ENCODE data around the gene PTPRA. TPM values are rescaled to one million over a fixed set of nuclear protein-coding genes. Genes with fewer than 3 reads are reported as not detected.

The PTPRA gene
- total and polyA plus RNA-seq, 2 of the 13 experiments (the other 11 are each of a cell fraction or from before 2014, with no cell fraction given): 47.2 to 127 TPM

DNA sequence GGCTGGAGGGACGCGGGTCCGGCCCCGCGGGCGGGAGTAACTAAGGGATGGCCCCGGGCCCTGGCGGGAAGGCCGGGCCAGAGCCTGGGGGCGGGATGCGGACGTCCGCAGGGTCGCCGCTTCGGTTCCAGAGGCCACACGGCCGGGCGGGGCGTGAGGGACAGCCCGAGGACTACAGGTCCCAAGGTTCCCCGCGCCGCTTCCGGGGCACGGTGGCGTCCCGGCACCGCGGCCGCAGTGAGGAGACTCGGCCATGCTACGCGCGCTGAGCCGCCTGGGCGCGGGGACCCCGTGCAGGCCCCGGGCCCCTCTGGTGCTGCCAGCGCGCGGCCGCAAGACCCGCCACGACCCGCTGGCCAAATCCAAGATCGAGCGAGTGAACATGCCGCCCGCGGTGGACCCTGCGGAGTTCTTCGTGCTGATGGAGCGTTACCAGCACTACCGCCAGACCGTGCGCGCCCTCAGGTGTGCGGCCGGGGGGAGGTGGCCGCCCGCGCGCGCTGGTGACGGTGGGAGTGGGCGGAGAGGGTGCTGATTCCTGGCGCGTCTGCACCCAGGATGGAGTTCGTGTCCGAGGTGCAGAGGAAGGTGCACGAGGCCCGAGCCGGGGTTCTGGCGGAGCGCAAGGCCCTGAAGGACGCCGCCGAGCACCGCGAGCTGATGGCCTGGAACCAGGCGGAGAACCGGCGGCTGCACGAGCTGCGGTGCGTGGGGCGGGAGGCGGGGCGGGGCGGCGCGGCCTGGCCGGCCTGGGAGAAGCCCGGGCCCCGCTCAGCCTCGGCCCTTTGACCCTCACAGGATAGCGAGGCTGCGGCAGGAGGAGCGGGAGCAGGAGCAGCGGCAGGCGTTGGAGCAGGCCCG is 172.8 kb downstream of the PTPRA start, which contains the start of gene MRPS26 (continued):
- TF ChIP-seq, protein P1, sequence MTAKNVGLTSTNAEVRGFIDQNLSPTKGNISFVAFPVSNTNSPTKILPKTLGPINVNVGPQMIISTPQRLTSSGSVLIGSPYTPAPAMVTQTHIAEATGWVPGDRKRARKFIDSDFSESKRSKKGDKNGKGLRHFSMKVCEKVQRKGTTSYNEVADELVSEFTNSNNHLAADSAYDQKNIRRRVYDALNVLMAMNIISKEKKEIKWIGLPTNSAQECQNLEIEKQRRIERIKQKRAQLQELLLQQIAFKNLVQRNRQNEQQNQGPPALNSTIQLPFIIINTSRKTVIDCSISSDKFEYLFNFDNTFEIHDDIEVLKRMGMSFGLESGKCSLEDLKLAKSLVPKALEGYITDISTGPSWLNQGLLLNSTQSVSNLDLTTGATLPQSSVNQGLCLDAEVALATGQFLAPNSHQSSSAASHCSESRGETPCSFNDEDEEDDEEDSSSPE (CRISPR knock-in tag; IDR thresholded peaks at IDR 0.05): peak; percentile 83
- TF ChIP-seq, protein P2, sequence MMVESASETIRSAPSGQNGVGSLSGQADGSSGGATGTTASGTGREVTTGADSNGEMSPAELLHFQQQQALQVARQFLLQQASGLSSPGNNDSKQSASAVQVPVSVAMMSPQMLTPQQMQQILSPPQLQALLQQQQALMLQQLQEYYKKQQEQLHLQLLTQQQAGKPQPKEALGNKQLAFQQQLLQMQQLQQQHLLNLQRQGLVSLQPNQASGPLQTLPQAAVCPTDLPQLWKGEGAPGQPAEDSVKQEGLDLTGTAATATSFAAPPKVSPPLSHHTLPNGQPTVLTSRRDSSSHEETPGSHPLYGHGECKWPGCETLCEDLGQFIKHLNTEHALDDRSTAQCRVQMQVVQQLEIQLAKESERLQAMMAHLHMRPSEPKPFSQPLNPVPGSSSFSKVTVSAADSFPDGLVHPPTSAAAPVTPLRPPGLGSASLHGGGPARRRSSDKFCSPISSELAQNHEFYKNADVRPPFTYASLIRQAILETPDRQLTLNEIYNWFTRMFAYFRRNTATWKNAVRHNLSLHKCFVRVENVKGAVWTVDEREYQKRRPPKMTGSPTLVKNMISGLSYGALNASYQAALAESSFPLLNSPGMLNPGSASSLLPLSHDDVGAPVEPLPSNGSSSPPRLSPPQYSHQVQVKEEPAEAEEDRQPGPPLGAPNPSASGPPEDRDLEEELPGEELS (CRISPR knock-in tag; IDR thresholded peaks at IDR 0.05): peak; percentile 27; the same call in 1 of the 2 replicates
- peak; percentile 99 for TF ChIP-seq RBFOX2 (IDR thresholded peaks at IDR 0.05; ENCODE audit: low read depth, low read length)
- peak; percentile 30 for TF ChIP-seq RBM22 (optimal IDR thresholded peaks at IDR 0.05; ENCODE audit: low read length)
- TF ChIP-seq ZNF570 (CRISPR knock-in tag; IDR thresholded peaks at IDR 0.05; ENCODE audit: borderline replicate concordance): no peak
- peak; percentile 97; the same call in 1 of the 2 replicates for TF ChIP-seq ZSCAN30 (CRISPR knock-in tag; IDR thresholded peaks at IDR 0.05)
- TF ChIP-seq ZKSCAN8 (CRISPR knock-in tag; IDR thresholded peaks at IDR 0.05; ENCODE audit: borderline replicate concordance): 0 out of 2 replicates have a peak, but pooled peaks have one; percentile 59
- peak; percentile 90 for TF ChIP-seq BORCS8-MEF2B (CRISPR knock-in tag; IDR thresholded peaks at IDR 0.05)
- no peak; the same call in none of the 2 replicates for TF ChIP-seq ZNF782 (CRISPR knock-in tag; IDR thresholded peaks at IDR 0.05; ENCODE audit: borderline replicate concordance)
- TF ChIP-seq, protein P3, sequence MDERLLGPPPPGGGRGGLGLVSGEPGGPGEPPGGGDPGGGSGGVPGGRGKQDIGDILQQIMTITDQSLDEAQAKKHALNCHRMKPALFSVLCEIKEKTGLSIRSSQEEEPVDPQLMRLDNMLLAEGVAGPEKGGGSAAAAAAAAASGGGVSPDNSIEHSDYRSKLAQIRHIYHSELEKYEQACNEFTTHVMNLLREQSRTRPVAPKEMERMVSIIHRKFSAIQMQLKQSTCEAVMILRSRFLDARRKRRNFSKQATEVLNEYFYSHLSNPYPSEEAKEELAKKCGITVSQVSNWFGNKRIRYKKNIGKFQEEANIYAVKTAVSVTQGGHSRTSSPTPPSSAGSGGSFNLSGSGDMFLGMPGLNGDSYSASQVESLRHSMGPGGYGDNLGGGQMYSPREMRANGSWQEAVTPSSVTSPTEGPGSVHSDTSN (CRISPR knock-in tag; IDR thresholded peaks at IDR 0.05): no peak
- 0 out of 2 replicates have a peak, but pooled peaks have one; percentile 21 for TF ChIP-seq MIXL1 (CRISPR knock-in tag; IDR thresholded peaks at IDR 0.05)
- TF ChIP-seq CREB1 (IDR thresholded peaks at IDR 0.05): no peak
- TF ChIP-seq CREB1 (CRISPR knock-in tag; IDR thresholded peaks at IDR 0.05): no peak
- peak; percentile 83 for TF ChIP-seq SRY (CRISPR knock-in tag; IDR thresholded peaks at IDR 0.05)
- TF ChIP-seq NAIF1 (CRISPR knock-in tag; IDR thresholded peaks at IDR 0.05; ENCODE audit: borderline replicate concordance): peak; percentile 59; the same call in 1 of the 2 replicates
- TF ChIP-seq MZF1 (CRISPR knock-in tag; IDR thresholded peaks at IDR 0.05; ENCODE audit: borderline replicate concordance): peak; percentile 9; the same call in 1 of the 2 replicates
- TF ChIP-seq, protein P4, sequence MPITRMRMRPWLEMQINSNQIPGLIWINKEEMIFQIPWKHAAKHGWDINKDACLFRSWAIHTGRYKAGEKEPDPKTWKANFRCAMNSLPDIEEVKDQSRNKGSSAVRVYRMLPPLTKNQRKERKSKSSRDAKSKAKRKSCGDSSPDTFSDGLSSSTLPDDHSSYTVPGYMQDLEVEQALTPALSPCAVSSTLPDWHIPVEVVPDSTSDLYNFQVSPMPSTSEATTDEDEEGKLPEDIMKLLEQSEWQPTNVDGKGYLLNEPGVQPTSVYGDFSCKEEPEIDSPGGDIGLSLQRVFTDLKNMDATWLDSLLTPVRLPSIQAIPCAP (CRISPR knock-in tag; IDR thresholded peaks at IDR 0.05; ENCODE audit: low read depth): peak; percentile 2; the same call in 1 of the 2 replicates
- peak; percentile 65; the same call in 1 of the 2 replicates for TF ChIP-seq GTF3A (CRISPR knock-in tag; conservative IDR thresholded peaks at IDR 0.05)
- TF ChIP-seq, protein P5, sequence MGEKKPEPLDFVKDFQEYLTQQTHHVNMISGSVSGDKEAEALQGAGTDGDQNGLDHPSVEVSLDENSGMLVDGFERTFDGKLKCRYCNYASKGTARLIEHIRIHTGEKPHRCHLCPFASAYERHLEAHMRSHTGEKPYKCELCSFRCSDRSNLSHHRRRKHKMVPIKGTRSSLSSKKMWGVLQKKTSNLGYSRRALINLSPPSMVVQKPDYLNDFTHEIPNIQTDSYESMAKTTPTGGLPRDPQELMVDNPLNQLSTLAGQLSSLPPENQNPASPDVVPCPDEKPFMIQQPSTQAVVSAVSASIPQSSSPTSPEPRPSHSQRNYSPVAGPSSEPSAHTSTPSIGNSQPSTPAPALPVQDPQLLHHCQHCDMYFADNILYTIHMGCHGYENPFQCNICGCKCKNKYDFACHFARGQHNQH (CRISPR knock-in tag; IDR thresholded peaks at IDR 0.05): peak; percentile 74; the same call in 1 of the 2 replicates
- peak; percentile 74; the same call in 1 of the 2 replicates for TF ChIP-seq ZNF343 (CRISPR knock-in tag; IDR thresholded peaks at IDR 0.05)
- peak; percentile 47 for TF ChIP-seq HNF4A (CRISPR knock-in tag; IDR thresholded peaks at IDR 0.05)
